GM19238 (cell line): ENCODE measurements around the gene KCNQ1.

Source experiments
- DNase-seq: peaks from one replicate; pipeline ENCODE4 v3.0.0; 2011; ENCODE audit warnings: low spot score; ENCODE audit not compliant: insufficient read length

Gene KCNQ1

DNA sequence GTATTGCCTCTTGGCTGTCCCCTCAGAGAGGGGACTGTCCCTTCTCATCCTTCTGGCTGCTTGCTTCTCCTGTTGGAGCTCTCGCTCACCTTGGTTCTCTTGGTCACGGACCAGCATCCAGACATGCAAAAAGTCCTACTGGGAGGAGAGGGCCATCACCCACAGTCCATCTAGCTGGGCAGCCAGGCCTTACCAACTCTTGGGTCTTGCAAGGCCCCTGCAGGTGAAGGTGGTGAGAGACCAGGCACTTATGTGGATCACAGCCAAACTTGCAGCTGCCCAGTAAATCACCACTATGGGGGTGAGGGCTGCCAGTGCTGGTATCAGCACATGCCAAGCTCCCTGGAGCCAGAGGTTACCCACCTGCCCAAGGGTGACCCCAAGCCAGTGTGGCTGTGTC, 218.7 kb downstream of the KCNQ1 start:
- DNase-seq = no peak

- no peak for DNase-seq
Measured at GRCh38 chr11:2663915-2664314, 219.1 kb downstream of the KCNQ1 start.

GRCh38 chr11:2664376-2664775, 219.6 kb downstream of the KCNQ1 start:
- no peak for DNase-seq

GRCh38 chr11:2664791-2665525, 220.2 kb downstream of the KCNQ1 start:
- DNase-seq = no peak

DNA sequence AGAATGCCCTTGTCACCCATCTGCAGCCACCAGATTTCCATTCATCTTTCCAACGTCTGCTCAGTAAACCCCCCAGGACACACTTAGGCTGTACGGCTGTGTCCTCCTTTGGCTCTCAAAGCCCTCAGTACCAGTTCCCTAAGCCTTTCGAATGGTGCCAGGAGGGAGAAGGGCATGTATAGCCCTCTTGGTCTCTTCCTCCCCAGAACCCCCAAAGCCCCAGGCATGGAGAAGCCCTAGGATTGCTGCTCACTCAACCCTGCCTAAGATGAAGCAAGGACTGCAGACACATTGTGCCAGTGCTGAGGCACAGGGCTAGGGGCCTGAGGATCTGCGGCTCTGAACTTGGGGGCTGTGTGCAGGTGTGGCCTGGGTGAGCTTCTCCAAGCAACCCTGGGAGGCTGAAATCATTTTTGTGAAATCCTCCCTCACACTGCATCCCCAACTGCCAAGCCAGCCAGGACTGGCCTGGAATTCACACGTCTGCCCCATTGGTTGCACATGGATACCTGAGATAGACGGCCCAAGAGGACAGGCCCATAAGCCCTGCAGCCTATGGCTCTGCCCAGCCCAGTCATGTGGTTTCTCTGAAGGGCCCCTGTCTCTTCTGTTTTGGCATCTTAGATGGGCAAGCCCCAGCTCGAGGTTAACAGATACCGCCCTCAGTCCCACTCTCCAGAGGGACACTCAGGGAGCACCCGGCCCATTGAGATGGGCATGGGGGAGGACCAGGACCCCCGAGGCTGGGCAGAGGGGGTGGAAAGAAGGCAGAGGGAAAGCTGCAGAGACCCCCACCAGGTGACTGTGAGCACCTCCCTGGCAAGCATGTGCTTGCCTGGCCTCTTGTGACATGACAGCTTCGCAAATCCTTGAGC, 221.0 kb downstream of the KCNQ1 start:
- no peak for DNase-seq

- no peak for DNase-seq
Measured at GRCh38 chr11:2666401-2666741, 221.6 kb downstream of the KCNQ1 start.

DNA sequence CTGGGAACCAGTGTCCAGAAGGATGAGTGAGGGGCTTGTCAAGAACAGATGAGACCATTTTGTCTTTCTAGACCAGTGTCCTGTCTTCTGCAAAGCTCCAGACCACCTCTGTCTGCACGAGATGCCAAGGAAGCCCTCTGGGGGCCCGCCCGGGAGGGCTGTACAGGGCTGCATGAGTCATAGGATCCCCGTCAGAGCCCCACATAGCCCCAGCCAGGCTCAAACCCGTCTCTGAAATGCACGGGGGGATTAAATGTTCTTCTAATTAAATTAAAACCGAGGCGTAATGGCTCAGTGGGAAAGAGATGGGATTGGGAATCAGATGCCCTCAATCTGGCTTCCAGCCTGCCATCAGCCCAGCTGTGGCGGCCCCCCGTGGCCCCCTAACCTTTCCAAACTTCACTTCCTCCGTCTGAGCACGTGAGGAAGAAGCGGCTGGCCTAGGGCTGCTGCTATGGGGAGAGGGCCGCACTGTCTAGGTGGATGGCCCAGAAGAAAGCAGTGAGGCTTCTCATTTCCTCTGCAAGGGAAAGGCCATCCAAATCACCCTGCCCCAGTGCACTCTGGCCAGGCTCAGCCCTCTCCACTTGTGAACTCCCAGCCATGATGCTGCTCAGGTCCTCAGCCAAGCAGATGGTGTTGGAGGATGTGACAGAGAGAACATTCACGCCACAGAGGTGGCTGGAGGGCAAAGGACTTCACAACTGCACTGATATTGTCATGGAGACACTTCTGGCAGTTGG, 222.2 kb downstream of the KCNQ1 start:
- DNase-seq = no peak

DNA sequence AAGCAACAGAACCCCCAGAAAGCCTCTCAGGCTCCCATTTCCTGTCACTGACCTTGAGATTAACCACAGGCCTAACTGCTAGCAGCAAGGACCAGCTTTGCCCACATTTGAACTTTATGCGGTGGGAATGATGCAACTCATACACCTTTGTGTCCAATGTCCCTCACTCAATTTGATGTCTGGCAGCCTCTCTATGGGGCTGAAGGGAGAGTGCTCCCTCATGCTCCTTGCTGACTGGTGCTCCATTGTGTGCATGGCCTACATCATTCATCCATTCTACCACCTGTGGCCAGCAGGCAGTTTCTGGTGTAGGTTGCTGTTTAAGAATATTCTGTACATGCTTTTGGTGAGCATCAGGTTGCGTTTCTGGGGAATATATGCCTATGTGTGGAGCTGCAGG, 223.1 kb downstream of the KCNQ1 start:
- no peak for DNase-seq

GRCh38 chr11:2668876-2669275, 224.1 kb downstream of the KCNQ1 start:
- DNase-seq = no peak

DNA sequence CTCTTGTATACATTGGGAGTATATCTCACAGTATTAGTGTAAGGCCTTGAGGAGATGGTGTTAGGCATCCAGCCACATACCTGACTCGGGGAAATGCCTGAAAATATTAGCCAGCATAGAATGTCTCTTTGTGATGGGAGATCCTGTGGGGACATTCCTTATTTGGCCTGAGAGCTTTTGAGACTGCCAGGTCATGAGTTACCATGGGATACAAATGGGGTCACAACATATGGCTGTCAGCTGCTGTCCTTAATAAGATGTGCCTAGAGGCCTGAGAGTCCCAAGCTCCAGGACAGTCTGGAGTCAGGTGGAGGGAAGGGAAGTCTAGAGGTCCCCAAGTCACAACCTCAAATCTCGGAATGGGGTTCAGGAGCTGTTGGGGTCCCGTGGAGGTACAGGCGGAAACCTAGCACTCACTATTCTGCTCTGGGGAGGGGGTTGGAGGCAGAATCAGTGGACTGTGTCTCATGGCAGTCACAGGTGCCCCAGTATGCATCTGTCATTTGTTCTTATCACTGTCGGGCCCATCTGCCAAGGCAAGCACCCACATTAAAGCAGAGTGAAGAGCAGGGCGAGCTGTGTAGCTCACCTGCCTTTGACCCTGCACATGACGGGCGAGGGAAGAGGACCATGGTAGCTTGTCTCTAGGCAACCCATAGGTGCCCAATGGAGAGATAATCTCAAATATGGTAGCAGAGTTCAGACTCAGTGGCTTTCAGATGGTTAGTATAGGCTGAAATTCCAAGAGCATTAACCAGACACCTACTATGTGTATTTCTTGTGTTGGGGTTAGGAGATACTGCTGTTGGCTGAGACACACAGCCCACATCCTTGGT, 225.0 kb downstream of the KCNQ1 start:
- no peak for DNase-seq

DNA sequence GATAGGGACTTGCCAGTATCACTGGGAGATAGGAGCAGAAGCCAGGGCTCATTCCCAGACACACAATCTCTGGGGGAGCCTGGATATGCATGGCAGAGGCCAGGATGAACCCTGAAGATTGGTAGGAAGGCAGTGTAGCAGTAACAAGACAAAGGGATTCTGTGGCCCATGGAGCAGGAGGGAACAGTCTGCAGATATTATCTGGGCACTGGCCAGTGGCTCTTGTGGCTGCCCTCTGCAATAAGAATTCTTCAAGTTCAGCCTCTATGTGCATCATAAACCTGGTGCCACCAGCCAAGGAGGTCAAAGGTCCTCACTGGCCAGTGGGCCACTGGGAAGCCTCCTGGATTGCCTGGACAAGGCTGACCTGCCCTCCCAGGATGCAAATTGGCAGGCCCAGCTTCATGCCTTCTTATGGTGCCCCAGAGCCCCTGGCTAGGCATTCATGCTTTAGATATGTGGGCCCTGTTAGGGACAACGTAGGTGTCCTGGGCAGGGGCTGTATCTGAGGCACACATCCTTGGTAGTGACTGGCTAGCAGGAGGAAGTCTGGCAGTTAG, 225.8 kb downstream of the KCNQ1 start:
- DNase-seq = no peak

GRCh38 chr11:2671748-2672147, 226.9 kb downstream of the KCNQ1 start:
- no peak for DNase-seq

DNA sequence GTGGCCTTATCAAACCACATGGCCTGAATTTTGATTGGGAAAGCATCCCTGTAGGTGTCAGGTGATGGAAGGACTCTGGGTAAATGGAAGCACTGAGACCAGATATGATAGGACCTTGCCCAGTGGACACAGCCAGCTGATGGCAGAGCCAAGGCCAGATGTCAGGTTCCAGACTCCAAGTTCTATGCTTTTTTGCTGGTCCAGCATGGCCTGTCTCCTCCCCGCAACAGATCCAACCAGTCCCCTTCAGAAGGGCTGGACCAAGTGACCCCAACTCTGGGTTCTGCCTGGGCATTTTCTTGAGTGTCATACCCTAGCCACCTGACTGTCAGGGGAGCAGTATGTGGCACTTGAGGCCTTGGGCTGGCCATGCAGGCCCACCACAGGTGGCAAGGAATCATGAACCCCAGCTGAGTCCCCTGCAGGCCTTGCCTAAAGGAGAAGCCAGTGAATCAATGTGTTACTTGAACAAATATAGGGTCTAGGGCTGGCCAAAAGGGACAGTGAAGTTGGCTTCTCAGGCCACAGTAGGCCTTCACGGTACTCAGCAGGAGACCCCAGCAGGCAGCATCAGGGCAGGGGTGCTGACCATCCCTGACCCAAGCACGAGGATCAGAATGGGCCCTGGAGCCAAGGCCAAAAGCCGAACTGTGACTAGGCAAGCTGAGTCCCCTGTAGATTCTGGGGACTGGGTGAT, 227.9 kb downstream of the KCNQ1 start:
- no peak for DNase-seq

- DNase-seq = no peak
Measured at GRCh38 chr11:2673250-2673610, 228.4 kb downstream of the KCNQ1 start.

GRCh38 chr11:2673871-2674471, 229.2 kb downstream of the KCNQ1 start:
- DNase-seq = no peak

- DNase-seq = no peak
Measured at GRCh38 chr11:2674658-2675131, 229.9 kb downstream of the KCNQ1 start.

- DNase-seq = no peak
Measured at GRCh38 chr11:2675540-2675939, 230.7 kb downstream of the KCNQ1 start.

DNA sequence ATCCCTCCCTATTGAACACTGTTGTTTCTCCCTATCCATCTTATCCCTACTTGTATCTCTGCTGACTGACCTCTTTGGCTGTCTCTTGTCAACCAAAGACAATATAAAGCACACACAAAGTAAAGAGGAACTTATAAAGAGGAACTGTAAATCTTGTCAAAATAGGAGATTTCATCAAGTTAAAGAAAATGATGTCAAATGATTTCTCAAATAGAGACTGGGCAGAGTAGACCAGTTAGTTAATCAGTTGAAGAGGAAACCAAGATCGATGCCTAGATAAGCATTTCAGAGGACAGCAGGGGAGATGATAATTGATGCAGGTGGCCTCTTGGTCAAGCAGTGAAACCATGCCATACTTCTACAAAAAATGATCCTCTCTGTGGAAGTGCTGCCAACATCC, 232.3 kb downstream of the KCNQ1 start:
- no peak for DNase-seq

- DNase-seq = no peak
Measured at GRCh38 chr11:2678396-2678795, 233.6 kb downstream of the KCNQ1 start.
